ENCODE measurements around the gene CLTCL1.
"Not testable (repeated sequence)": the region's sequence is repeated elsewhere in the genome, so short reads cannot be mapped to it uniquely, and the experiment has no call there.

The CLTCL1 gene

DNA sequence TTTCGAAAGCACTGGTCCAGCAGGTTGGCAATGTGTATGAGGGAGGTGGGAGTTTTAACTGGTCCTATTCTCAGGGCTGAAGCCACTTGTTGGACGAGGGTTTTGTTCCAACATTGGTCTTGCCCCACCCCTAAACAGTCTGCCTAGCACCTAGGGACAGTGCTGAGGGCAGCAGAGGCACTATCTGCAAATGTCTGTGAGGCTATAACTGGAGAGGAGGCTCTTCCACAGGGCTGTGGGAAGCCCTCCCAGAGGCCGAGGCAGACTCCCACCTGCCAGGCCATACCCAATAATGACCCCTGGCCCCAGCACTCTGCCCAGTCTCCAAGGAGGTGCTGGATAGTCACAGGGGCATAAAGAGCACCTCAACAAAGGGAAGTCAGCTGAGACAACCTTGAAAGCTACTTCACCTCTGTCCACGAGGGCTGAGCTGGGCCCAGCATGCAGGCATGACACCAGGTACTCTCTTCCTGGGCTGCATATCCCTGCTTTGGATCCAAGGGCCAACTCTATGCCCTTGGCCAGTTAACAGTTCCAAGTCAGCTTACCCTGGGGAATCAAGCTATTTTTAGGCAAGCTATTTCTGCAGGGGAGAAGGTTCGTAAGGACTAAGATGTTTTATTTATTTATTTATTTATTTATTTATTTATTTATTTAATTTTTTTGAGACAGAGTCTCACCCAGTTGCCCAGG is 72.8 kb downstream of the CLTCL1 start:
- DNase-seq (ENCODE audit: low read depth) = no peak

DNA sequence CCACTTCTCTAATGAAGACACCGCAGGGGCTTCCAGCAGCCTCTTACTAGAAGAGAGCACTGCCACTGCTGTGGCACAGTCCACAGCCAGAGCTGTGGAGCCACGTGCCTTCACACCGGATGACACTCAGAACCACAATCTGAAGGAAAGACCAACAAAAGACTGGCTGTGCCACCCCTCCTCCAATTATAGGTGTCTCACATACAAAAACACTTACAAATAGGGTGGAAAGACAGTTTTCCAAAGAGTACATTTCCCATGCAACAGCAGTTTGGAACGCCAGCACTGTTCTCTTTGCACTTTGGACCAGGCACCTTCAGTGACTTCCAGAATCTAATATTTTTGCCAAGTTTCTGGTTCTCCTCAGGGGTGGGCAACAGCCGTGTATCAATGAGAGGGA is 74.9 kb downstream of the CLTCL1 start:
- DNase-seq (ENCODE audit: low read depth) = no peak

GRCh38 chr22:19215360-19215759 is 76.2 kb downstream of the CLTCL1 start:
- DNase-seq (ENCODE audit: low read depth) = no peak

DNA sequence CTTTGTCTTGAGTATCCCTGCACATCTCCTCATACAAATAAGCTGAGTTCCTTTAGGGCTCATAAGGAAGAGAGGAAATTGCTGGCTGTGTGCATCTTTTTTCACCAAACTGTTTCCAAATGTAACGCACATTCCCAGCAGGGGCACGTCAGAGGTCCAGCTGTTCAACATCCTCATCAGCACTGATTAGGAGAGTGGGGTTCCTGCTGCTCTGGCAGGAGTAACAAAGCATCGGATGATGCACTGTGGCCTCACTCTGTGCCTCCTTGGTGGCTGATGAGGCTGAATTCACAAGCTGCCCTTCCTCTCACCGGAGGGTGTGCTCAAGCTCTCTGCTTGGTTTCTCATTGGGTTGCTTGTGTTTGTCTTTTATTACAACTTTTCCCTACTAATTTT is 77.4 kb downstream of the CLTCL1 start:
- no peak for DNase-seq (ENCODE audit: low read depth)

GRCh38 chr22:19213442-19214077 is 78.0 kb downstream of the CLTCL1 start:
- DNase-seq (ENCODE audit: low read depth) = no peak

DNA sequence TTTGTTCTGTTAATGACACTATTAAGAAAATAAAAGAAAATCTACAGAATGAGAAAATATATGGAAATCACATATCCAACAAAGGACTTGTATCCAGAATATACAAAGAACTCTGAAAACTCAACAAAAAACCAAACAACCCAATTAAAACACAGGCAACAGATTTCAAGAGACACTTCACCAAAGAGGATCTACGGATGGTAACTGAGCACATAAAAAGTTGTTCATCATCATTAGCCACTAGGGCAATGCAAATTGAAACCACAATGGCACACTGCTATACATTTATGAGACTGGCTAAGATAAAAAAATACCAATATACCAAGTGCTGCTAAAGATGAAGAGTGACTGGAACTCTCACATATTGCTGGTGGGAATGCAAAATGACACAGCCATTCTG is 78.5 kb downstream of the CLTCL1 start:
- no peak for DNase-seq (ENCODE audit: low read depth)

GRCh38 chr22:19212302-19212870 is 79.1 kb downstream of the CLTCL1 start:
- no peak for DNase-seq (ENCODE audit: low read depth)

DNA sequence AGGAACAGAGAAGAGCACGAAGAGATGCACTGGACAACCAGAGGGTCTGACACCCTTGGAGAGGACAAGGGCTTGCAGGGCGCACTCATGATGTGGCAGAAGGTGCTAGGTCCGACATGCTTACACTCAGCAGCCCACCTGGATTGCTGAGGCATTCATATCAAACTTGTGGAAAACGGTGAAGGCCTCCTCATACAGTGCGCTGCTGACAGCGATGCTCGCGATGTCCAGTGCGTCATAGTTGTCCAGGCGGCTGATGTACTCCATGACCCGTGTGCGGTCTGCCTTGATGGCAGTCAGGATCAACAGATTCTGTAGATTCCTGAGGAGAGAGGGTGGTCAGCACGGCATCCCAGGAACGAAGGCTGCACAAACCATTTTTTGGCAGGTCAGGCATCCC is 81.3 kb downstream of the CLTCL1 start:
- no peak for DNase-seq (ENCODE audit: low read depth)

- no peak for DNase-seq (ENCODE audit: low read depth)
These were observed 83.2 kb downstream of the CLTCL1 start for GRCh38 chr22:19208287-19208847.

- no peak for DNase-seq (ENCODE audit: low read depth)
These were observed 83.6 kb downstream of the CLTCL1 start for GRCh38 chr22:19207884-19208283.

DNA sequence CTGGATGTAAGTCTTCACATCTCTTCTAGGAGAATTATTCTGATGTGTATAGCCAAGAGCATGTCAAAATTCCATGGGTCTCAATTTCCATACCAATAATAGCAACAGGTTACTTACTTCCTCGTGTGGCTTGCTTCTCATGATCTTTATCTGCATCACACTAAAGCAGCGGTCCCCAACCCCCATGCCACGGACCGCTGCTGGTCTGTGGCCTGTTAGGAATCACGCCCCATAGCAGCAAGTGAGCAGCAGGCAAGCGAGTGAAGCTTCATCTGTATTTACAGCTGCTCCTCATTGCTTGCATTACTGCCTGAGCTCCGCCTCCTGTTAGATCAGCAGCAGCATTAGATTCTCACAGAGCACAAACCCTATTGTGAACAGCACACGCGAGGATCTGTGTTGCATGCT is 84.1 kb downstream of the CLTCL1 start:
- no peak for DNase-seq (ENCODE audit: low read depth)

DNA sequence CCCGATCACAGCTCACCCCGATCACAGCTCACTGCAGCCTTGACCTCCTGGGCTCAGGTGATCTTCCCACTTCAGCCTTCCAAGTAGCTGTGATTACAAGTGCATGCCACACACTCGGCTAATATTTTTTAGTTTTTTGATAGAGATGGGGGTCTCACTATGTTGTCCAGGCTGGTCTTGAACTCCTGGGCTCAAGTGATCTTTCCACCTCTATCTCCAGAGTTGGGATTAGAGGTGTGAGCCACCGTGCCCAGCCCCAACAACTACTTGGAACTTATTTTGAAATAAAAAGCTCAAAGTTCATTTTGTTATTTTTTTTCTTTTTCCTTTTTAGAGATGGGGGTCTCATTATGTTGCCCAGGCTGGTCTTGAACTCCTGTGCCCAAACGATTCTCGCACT is 85.2 kb downstream of the CLTCL1 start:
- no peak for DNase-seq (ENCODE audit: low read depth)

DNA sequence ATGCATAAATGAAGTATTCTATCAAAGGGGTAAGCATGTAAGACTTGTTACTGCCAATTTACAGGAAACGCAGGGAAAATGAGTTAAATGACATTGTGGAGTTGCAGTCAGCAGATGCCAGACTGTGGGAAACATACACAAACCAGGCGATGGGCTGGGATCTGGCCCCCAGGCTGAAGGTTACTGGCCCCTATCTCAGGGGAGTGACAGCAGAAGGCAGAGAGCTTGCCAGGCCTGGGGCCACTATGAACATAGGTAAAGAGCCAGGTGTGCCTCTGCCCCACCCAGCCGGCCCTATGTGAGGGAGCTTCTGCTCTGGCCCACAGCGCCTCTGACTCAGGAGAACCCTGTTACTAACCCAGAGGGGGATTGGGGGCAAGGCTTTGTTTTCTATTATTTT is 86.9 kb downstream of the CLTCL1 start:
- no peak for DNase-seq (ENCODE audit: low read depth)

DNA sequence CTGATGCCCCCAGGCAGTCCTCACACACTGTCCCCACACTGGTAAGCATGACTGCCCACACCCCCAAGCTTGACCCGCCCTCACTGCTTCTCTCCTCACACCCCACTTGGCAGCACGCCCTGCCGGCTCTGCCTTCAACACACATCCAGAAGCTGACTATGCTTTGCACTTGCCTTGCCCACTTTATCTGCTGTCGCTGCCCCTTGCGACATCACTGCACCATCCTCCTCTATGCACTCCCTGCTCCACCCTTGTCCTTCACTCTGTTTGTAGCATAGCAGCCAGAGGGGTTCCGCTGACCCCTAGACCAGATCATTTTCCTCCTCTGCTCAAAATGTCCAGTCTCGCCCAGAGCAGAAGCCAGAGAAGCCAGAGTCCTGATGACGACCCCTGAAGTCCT is 87.7 kb downstream of the CLTCL1 start:
- no peak for DNase-seq (ENCODE audit: low read depth)

DNA sequence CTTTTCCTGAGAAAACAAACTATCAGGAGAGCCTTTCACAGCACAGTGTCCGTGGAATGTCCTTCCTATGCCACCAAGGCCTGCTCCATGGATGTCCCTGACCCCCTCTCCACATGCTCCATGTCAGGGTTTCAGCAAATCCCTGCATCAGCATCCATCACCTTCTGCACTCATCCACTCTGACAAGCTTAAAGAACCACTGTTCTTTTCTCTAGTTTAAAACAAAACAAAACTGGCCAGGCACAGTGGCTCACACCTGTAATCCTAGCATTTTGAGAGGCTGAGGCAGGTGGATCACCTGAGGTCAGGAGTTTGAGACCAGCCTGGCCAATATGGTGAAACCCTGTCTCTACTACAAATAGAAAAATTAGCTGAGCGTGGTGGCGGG is 88.7 kb downstream of the CLTCL1 start:
- DNase-seq (ENCODE audit: low read depth) = not testable (repeated sequence)

- no peak for DNase-seq (ENCODE audit: low read depth)
These were observed 89.4 kb downstream of the CLTCL1 start for GRCh38 chr22:19201869-19202798.

DNA sequence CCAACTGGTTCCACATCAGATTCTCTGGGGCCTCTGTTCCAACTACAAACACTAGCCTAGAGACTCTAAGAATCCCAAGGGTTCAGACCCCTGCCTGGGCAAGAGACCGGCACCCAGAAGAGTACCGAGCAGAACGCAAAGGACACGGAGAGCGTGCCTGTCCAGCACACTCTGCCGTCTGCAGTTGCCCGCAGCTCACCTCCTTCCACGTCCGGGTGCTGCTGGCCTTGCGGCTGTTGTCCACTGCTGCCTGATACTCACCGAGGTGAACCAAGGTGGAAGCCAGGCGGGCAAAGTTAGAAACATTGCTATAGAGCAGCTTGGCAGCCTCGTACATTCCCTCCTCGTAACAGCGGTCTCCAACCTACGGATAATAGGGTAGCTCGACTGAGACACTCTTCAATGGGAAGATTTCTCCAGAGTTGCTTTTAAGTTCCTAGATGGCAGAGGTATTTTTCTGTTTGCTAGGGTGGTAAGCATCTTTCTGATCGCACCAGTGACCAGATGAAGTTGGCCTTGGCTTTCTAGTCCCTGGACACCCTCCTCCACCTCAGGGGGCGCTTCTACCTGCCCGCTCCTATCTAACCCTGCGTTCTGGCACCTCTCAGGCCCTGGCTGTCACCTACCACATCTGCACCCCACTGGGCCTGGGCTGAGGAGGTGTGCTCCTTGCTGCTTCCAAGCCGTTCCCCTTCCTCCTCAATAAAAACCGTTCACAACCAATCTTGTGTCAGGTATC is 90.2 kb downstream of the CLTCL1 start:
- no peak for DNase-seq (ENCODE audit: low read depth)

- DNase-seq (ENCODE audit: low read depth) = no peak
These were observed 92.0 kb downstream of the CLTCL1 start for GRCh38 chr22:19199479-19199878.

GRCh38 chr22:19197997-19198865 is 93.3 kb downstream of the CLTCL1 start:
- DNase-seq (ENCODE audit: low read depth) = no peak

DNA sequence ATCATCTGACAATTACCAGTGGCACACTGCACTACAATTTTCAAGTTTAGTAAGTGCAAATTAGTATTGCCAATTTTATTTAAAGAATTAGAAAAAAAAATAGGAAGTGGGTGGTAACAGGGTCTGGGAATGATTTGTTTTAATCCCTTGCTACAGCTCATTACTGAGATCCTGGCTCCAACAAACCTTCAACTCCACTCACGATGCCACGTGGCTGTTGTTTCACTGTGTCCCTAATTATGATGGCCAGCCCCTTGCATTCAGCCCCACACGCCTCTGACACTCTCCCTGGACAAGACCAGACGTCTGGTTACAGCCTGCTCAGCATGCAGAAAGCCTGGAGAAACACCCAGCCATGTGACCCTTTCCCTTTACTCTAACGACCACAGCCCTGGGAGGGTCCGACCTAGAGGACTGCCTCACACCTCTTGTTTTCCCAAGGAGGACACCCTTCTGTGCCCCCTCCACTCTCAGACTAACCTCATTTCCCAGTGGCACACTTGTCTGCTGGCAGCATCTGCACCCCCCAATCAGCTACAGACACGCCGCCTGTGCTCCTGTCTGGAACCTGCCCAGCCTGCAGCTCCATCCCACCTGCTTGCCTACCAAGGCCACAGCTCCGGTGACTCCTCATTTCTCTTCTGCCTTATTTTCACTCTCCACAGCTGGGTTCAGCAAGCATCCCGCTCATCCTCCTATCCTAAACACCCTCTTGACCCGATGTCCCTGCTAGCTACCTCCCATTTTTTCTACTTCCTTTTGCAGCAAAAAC is 94.5 kb downstream of the CLTCL1 start:
- DNase-seq (ENCODE audit: low read depth) = no peak

All from stimulated activated CD8-positive, alpha-beta memory T cell treated with anti-CD3 and anti-CD28 coated beads, Interleukin-7, amount 100 ng/mL, for 24 hours (primary cell).